Measurements from ENCODE around the gene BDH1. TPM values are rescaled to one million over a fixed set of nuclear protein-coding genes. Genes with fewer than 3 reads are reported as not detected.

Gene BDH1
- total and polyA plus RNA-seq, 2 of the 13 experiments (the other 11 are each of a cell fraction or from before 2014, with no cell fraction given) = 21.2 to 71.9 TPM

DNA sequence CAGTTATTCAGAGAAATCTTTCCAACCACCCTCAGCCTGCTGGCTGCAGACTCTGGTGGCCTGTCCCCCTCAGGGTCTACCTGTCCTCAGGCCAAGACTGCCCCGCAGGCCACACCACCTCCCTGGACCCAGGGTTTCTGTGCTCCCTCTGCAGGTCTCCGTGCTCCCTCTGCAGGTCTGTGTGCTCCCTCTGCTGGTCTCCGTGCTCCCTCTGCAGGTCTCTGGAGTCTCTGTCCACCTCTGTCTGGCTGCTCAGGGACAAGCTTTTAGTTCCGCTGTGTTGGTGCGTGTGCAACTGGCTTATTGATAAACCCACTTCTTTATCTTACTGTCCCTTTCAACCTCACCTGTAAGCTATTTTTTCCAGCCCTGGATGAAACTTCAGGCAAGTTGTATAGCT, 30.1 kb downstream of the BDH1 start (continued):
- TF ChIP-seq CTCF (CRISPR knock-in tag; IDR thresholded peaks at IDR 0.05) (peak; percentile 89), RAD21 (CRISPR knock-in tag; IDR thresholded peaks at IDR 0.05) (peak; percentile 38; the same call in 1 of the 2 replicates), TAF15 (IDR thresholded peaks at IDR 0.05; ENCODE audit: low read depth, low read length, poor library complexity, severe bottlenecking) (no peak), ZNF564 (CRISPR knock-in tag; IDR thresholded peaks at IDR 0.05) (0 out of 2 replicates have a peak, but pooled peaks have one; percentile 29), ZBTB33 (CRISPR knock-in tag; IDR thresholded peaks at IDR 0.05) (peak; percentile 77), ZNF891 (CRISPR knock-in tag; IDR thresholded peaks at IDR 0.05) (0 out of 2 replicates have a peak, but pooled peaks have one; percentile 23), HMGXB4 (CRISPR knock-in tag; IDR thresholded peaks at IDR 0.05; ENCODE audit: borderline replicate concordance in 1 of 2, low read depth in 1 of 2) (peak; percentile 29 to 31; a peak in 1 of 4 replicates), SMC3 (IDR thresholded peaks at IDR 0.05; ENCODE audit: low read length) (peak; percentile 20; the same call in 1 of the 2 replicates), KDM3A (CRISPR knock-in tag; IDR thresholded peaks at IDR 0.05; ENCODE audit: low read depth) (0 out of 2 replicates have a peak, but pooled peaks have one; percentile 21), SIN3A (IDR thresholded peaks at IDR 0.05; ENCODE audit: borderline replicate concordance, low read depth, low read length) (no peak), RBFOX2 (IDR thresholded peaks at IDR 0.05; ENCODE audit: low read depth, low read length) (no peak), JARID2 (CRISPR knock-in tag; IDR thresholded peaks at IDR 0.05; ENCODE audit: insufficient replicate concordance) (no peak), XRCC5 (optimal IDR thresholded peaks at IDR 0.05; ENCODE audit: low read length) (peak; percentile 82), ZNF768 (CRISPR knock-in tag; IDR thresholded peaks at IDR 0.05) (peak; percentile 83)
- TF ChIP-seq, protein P1, sequence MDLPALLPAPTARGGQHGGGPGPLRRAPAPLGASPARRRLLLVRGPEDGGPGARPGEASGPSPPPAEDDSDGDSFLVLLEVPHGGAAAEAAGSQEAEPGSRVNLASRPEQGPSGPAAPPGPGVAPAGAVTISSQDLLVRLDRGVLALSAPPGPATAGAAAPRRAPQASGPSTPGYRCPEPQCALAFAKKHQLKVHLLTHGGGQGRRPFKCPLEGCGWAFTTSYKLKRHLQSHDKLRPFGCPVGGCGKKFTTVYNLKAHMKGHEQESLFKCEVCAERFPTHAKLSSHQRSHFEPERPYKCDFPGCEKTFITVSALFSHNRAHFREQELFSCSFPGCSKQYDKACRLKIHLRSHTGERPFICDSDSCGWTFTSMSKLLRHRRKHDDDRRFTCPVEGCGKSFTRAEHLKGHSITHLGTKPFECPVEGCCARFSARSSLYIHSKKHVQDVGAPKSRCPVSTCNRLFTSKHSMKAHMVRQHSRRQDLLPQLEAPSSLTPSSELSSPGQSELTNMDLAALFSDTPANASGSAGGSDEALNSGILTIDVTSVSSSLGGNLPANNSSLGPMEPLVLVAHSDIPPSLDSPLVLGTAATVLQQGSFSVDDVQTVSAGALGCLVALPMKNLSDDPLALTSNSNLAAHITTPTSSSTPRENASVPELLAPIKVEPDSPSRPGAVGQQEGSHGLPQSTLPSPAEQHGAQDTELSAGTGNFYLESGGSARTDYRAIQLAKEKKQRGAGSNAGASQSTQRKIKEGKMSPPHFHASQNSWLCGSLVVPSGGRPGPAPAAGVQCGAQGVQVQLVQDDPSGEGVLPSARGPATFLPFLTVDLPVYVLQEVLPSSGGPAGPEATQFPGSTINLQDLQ (CRISPR knock-in tag; IDR thresholded peaks at IDR 0.05) = no peak
- TF ChIP-seq, protein P2, sequence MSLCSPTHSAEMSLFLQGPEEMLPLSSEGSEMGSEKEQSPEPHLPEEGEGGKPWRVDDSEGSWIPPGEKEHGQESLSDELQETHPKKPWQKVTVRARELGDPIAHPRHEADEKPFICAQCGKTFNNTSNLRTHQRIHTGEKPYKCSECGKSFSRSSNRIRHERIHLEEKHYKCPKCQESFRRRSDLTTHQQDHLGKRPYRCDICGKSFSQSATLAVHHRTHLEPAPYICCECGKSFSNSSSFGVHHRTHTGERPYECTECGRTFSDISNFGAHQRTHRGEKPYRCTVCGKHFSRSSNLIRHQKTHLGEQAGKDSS (CRISPR knock-in tag; IDR thresholded peaks at IDR 0.05; ENCODE audit: borderline replicate concordance, low read depth) = 0 out of 2 replicates have a peak, but pooled peaks have one; percentile 64
- TF ChIP-seq, protein P3, sequence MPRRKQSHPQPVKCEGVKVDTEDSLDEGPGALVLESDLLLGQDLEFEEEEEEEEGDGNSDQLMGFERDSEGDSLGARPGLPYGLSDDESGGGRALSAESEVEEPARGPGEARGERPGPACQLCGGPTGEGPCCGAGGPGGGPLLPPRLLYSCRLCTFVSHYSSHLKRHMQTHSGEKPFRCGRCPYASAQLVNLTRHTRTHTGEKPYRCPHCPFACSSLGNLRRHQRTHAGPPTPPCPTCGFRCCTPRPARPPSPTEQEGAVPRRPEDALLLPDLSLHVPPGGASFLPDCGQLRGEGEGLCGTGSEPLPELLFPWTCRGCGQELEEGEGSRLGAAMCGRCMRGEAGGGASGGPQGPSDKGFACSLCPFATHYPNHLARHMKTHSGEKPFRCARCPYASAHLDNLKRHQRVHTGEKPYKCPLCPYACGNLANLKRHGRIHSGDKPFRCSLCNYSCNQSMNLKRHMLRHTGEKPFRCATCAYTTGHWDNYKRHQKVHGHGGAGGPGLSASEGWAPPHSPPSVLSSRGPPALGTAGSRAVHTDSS (CRISPR knock-in tag; conservative IDR thresholded peaks at IDR 0.05) = no peak
